H1 (cell line): ENCODE measurements around the gene REPS2.

ENCODE experiments used
- ASH2L ChIP-seq: fragments of 200-600, 300-600 bp; sonication (generic); IDR thresholded peaks from one replicate; pipeline ENCODE4 v1.7.1; 2017; ENCODE audit warnings: low read length
- CEBPB ChIP-seq: IDR thresholded peaks from 2 replicates; pipeline ENCODE4 v1.6.1; 2012; ENCODE audit warnings: low read depth, low read length
- EGR1 ChIP-seq: IDR thresholded peaks from 2 replicates; pipeline ENCODE4 v1.6.1; 2011; ENCODE audit warnings: low read depth, low read length, borderline replicate concordance
- EP300 ChIP-seq, 2 experiments: IDR thresholded peaks; 1 replicate in 1 of 2; 2 replicates in 1 of 2; pipeline ENCODE4 v1.6.1; 2011 to 2012; ENCODE audit warnings: low read depth in 2 of 2, low read length in 2 of 2, mild to moderate bottlenecking in 2 of 2, borderline replicate concordance in 1 of 2, inconsistent platforms in 1 of 2, moderate library complexity in 1 of 2
- EZH2 ChIP-seq: fragments of 200-600 bp; sonication (generic); IDR thresholded peaks from 2 replicates; pipeline ENCODE4 v1.7.1; 2012; ENCODE audit warnings: low read depth, mild to moderate bottlenecking, moderate library complexity, low read length, inconsistent platforms; ENCODE audit not compliant: severe bottlenecking
- GTF2F1 ChIP-seq: IDR thresholded peaks from 2 replicates; pipeline ENCODE4 v1.6.1; 2012; ENCODE audit warnings: low read depth, low read length, improper control_type of control experiment, borderline replicate concordance
- POLR2A ChIP-seq, 2 experiments: IDR thresholded peaks; 1 replicate in 1 of 2; 2 replicates in 1 of 2; pipeline ENCODE4 v1.6.1; 2011; ENCODE audit warnings: low read depth in 2 of 2, low read length in 2 of 2, mild to moderate bottlenecking in 2 of 2; ENCODE audit errors: control extremely low read depth in 1 of 2
- SUZ12 ChIP-seq: fragments of 200-600 bp; sonication (generic); IDR thresholded peaks from 2 replicates; pipeline ENCODE4 v1.6.1; 2012; ENCODE audit warnings: mild to moderate bottlenecking, inconsistent platforms, low read length, moderate library complexity, mixed read lengths
- TF ChIP-seq, protein P1 (sequence below), 3 experiments: IDR thresholded peaks; 1 replicate in 2 of 3; 2 replicates in 1 of 3; pipeline versions ENCODE4 v1.5.1 to v1.6.1; 2011; ENCODE audit warnings: low read length in 3 of 3, mild to moderate bottlenecking in 3 of 3, inconsistent platforms in 2 of 3, low read depth in 1 of 3, moderate library complexity in 1 of 3; ENCODE audit not compliant: insufficient read depth in 1 of 3; ENCODE audit errors: control extremely low read depth in 1 of 3
- TF ChIP-seq, protein P2 (sequence below): IDR thresholded peaks from 2 replicates; pipeline ENCODE4 v1.6.1; 2011; ENCODE audit warnings: low read depth, mild to moderate bottlenecking, low read length; ENCODE audit not compliant: insufficient read depth

DNA sequence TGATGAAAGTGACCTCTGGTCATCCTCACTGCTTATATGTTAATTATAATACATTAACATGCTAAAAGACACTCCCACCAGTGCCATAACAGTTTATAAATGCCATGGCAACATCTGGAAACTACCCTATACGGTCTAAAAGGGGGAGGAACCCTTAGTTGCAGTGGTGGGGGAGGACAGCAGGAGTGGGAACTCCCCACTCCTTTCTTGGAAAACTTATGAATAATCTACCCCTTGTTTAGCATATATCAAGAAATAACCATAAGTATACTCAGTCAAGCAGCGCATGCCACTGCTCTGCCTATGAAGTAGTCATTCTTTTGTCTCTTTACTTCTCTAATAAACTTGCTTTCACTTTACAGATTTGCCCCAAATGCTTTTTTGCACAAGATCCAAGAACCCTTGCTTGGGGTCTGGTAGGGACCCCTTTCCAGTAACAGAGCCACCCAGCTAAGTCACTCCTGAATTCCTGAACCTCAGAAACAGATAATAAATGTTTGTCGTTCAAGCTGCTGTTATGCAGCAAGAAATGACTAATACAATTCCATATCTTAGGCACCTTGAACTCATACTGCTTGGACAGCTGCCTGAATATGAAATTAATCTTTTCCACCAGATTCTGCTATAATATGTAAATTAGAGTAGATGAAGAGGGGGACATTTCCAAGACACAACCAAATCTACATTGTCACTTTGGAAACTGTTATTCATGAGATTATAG, 14.4 kb upstream of the REPS2 start:
- TF ChIP-seq SUZ12, result no peak
- TF ChIP-seq, protein P1, sequence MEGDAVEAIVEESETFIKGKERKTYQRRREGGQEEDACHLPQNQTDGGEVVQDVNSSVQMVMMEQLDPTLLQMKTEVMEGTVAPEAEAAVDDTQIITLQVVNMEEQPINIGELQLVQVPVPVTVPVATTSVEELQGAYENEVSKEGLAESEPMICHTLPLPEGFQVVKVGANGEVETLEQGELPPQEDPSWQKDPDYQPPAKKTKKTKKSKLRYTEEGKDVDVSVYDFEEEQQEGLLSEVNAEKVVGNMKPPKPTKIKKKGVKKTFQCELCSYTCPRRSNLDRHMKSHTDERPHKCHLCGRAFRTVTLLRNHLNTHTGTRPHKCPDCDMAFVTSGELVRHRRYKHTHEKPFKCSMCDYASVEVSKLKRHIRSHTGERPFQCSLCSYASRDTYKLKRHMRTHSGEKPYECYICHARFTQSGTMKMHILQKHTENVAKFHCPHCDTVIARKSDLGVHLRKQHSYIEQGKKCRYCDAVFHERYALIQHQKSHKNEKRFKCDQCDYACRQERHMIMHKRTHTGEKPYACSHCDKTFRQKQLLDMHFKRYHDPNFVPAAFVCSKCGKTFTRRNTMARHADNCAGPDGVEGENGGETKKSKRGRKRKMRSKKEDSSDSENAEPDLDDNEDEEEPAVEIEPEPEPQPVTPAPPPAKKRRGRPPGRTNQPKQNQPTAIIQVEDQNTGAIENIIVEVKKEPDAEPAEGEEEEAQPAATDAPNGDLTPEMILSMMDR (IDR thresholded peaks at IDR 0.05; ENCODE audit: control extremely low read depth in 1 of 3, insufficient read depth in 1 of 3, low read depth in 1 of 3, low read length in 3 of 3), result no peak
- no peak for TF ChIP-seq POLR2A (IDR thresholded peaks at IDR 0.05; ENCODE audit: control extremely low read depth in 1 of 2, low read depth in 2 of 2, low read length in 2 of 2)
- no peak for TF ChIP-seq EZH2
- TF ChIP-seq GTF2F1, result no peak
- TF ChIP-seq EGR1, result no peak
- TF ChIP-seq, protein P2, sequence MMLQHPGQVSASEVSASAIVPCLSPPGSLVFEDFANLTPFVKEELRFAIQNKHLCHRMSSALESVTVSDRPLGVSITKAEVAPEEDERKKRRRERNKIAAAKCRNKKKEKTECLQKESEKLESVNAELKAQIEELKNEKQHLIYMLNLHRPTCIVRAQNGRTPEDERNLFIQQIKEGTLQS, result no peak
- TF ChIP-seq CEBPB, result no peak
- TF ChIP-seq EP300 (IDR thresholded peaks at IDR 0.05; ENCODE audit: borderline replicate concordance in 1 of 2, low read depth in 2 of 2, low read length in 2 of 2), result no peak
- TF ChIP-seq ASH2L, result no peak
